ENCODE measurements around the gene TAB2. TPM values are rescaled to one million over a fixed set of nuclear protein-coding genes. Genes with fewer than 3 reads are reported as not detected.

The TAB2 gene
- total RNA-seq, 2 donors from 2014 or later = 25.7 to 26.2 TPM

DNA sequence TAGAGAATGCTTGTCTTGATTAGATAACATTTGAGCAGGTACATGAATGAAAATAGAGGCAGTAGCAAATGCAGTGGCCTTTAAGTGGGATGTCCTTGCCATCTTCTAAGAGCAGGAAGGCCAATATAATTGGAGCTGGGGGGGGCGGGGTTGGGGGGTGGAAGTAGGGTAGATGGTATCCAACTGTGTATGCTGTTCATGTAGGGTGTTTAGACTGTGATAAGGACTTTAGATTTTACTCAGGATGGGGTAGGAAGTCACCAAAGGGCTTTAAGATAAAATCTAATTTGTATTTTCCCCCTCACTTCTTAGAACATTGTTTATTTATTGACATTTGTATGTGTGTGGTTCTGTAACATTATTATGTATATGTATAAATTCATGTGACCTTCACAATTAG lies 12.0 kb downstream of the TAB2 start:
- H3K4me1 ChIP-seq = peaks cover 57% of the 10 kb centered on the region
- TF ChIP-seq, protein P1, sequence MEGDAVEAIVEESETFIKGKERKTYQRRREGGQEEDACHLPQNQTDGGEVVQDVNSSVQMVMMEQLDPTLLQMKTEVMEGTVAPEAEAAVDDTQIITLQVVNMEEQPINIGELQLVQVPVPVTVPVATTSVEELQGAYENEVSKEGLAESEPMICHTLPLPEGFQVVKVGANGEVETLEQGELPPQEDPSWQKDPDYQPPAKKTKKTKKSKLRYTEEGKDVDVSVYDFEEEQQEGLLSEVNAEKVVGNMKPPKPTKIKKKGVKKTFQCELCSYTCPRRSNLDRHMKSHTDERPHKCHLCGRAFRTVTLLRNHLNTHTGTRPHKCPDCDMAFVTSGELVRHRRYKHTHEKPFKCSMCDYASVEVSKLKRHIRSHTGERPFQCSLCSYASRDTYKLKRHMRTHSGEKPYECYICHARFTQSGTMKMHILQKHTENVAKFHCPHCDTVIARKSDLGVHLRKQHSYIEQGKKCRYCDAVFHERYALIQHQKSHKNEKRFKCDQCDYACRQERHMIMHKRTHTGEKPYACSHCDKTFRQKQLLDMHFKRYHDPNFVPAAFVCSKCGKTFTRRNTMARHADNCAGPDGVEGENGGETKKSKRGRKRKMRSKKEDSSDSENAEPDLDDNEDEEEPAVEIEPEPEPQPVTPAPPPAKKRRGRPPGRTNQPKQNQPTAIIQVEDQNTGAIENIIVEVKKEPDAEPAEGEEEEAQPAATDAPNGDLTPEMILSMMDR (IDR thresholded peaks at IDR 0.05) = no peak
- TF ChIP-seq POLR2A (IDR thresholded peaks at IDR 0.05) = no peak
- DNase-seq = no peak
- H3K27ac ChIP-seq = no peak overlapping the region
- WGBS, 2 donors = 54 to 60% methylated on average over 1 of the region's 1 CpG
- no peaks in the 10 kb centered on the region for H3K27me3 ChIP-seq
- no peak for ATAC-seq
- H3K36me3 ChIP-seq (replicated peaks in 1 of 2; ENCODE audit: insufficient read depth in 1 of 2, low read depth in 2 of 2) = no peaks in the 10 kb centered on the region
- no peaks in the 10 kb centered on the region for H3K9me3 ChIP-seq
- H3K4me3 ChIP-seq = no peak overlapping the region
- intact Hi-C loops (cut with DNase I) = no loop called here

DNA sequence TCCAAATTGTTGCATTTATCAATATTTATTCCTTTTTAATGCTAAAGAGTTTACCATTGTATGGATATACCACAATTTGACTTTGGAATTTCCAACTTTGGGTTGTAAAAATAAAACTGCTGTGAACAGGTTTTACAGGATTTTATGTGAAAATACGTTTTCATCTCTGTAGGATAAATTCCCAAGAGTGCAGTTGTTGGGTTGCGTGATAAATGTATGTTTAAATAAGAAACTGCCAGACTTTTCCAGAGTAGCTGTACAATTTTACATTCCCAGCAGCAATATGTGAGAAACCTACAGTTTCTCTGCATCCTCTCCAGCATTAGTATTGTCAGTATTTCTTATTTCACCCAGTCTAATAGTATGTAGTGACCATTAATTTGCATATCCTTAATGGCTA lies 12.6 kb downstream of the TAB2 start:
- no peak overlapping the region for H3K4me3 ChIP-seq
- H3K4me1 ChIP-seq = peaks cover 56% of the 10 kb centered on the region
- ATAC-seq (no peak), DNase-seq (no peak)
- H3K27me3 ChIP-seq = no peaks in the 10 kb centered on the region
- 64 to 78% methylated on average over 2 of the region's 2 CpGs for WGBS, 2 donors
- H3K27ac ChIP-seq = no peak overlapping the region
- TF ChIP-seq, protein P1 (IDR thresholded peaks at IDR 0.05) = no peak
- no peak for TF ChIP-seq POLR2A (IDR thresholded peaks at IDR 0.05)
- H3K9me3 ChIP-seq = no peaks in the 10 kb centered on the region
- H3K36me3 ChIP-seq (replicated peaks in 1 of 2; ENCODE audit: insufficient read depth in 1 of 2, low read depth in 2 of 2) = no peaks in the 10 kb centered on the region
- intact Hi-C loops (cut with DNase I) = no loop called here

DNA sequence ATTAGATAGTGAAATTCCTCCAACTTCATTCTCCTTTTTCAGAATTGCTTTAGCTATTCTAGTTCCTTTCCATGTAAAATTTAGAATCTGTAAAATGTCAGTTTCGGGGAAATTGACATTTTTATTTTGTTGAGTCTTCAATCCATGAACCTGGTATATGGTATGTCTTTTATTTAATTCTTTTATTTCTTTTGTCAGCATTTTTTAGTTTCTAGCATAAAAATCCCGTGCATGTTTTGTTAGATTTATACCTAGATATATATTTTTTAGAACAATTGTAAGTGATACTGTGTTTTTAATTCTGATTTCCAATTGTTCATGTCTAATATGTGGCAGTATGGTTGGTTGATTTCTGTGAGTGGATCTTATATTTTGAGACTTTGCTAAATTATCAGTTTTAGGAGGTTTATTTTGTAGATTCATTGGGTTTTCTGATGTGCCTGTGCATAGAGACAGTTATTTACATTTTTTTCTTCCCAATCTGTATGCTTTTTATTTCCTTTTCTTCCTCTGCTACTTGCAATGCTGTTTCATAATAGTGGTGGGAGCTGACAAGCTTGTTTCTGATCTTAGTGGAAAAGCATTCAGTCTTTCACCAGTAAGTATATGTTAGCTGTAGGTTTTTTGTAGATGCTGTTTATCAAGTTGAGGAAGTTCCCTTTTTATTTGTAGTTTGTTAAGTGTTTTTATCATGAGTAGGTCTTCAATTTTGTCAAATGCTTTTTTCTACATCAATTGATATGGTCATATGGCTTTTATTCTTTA lies 13.7 kb downstream of the TAB2 start:
- TF ChIP-seq POLR2A (IDR thresholded peaks at IDR 0.05) = no peak
- TF ChIP-seq, protein P1 (IDR thresholded peaks at IDR 0.05) = no peak
- Histone ChIP-seq H3K4me3 (no peak overlapping the region), H3K27ac (no peak overlapping the region), H3K9me3 (no peaks in the 10 kb centered on the region), H3K27me3 (no peaks in the 10 kb centered on the region), H3K36me3 (replicated peaks in 1 of 2; ENCODE audit: insufficient read depth in 1 of 2, low read depth in 2 of 2) (no peaks in the 10 kb centered on the region), H3K4me1 (peaks cover 59% of the 10 kb centered on the region)
- ATAC-seq = no peak
- intact Hi-C loops (cut with DNase I) = no loop called here
- no peak for DNase-seq
- WGBS, 2 donors = 39 to 87% methylated on average over 2 of the region's 2 CpGs

DNA sequence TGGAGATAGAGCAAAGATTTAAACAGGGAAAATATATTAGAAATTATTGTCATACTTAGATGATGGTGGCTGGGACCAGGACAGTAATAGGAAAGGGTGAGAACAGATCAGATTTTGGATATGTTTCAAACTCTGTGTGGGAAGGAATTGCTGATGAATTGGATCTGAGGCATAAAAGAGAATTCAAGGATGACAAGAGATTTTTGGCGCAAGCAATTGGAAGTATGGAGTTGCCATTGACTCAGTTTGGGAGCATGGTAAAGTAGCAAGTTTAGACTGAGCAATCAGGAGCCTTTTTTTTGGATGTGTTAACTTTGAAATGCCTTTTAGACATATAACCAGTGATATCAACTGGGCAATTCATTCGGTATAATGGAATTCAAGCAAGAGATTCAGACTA lies 14.4 kb downstream of the TAB2 start:
- H3K4me1 ChIP-seq = peaks cover 66% of the 10 kb centered on the region
- no peaks in the 10 kb centered on the region for H3K9me3 ChIP-seq
- no peaks in the 10 kb centered on the region for H3K27me3 ChIP-seq
- ATAC-seq (no peak), DNase-seq (no peak)
- TF ChIP-seq, protein P1 (IDR thresholded peaks at IDR 0.05) = no peak
- TF ChIP-seq POLR2A (IDR thresholded peaks at IDR 0.05) = no peak
- 69 to 74% methylated on average over 2 of the region's 2 CpGs for WGBS, 2 donors
- no peaks in the 10 kb centered on the region for H3K36me3 ChIP-seq (replicated peaks in 1 of 2; ENCODE audit: insufficient read depth in 1 of 2, low read depth in 2 of 2)
- H3K4me3 ChIP-seq = no peak overlapping the region
- intact Hi-C loops (cut with DNase I) = no loop called here
- H3K27ac ChIP-seq = no peak overlapping the region

Data from body of pancreas (tissue), 4 donors.